ENCODE results near the gene DCPS. TPM values are rescaled to one million over a fixed set of nuclear protein-coding genes. Genes with fewer than 3 reads are reported as not detected.

Gene DCPS
- total and polyA plus RNA-seq, 2 of the 4 experiments (the other 2 are of a cell fraction), result 19.7 to 34.8 TPM

- no peak overlapping the region for H3K56ac ChIP-seq (ENCODE audit: extremely low read depth, insufficient read depth, low read length)
- no peak overlapping the region for H4K91ac ChIP-seq (ENCODE audit: insufficient read depth, low read depth, low read length)
- no peaks in the 10 kb centered on the region for H3K4me1 ChIP-seq (ENCODE audit: control insufficient read depth, insufficient read depth, low read length)
- no peak overlapping the region for H3K9ac ChIP-seq (ENCODE audit: low read depth, low read length)
- H2BK5ac ChIP-seq (ENCODE audit: low read depth, low read length, poor library complexity, severe bottlenecking), result no peak overlapping the region
- H3K18ac ChIP-seq (ENCODE audit: low read depth, low read length), result no peak overlapping the region
- intact Hi-C loops (cut with micrococcal nuclease), result no loop called here
- no TSS peak for BruUV-seq (replicated peaks)
- no peak overlapping the region for H3K23ac ChIP-seq (ENCODE audit: low read depth, low read length)
- peaks cover 35% of the 10 kb centered on the region for H3K36me3 ChIP-seq (ENCODE audit: control insufficient read depth, insufficient read depth, low read length)
- H3K79me1 ChIP-seq (ENCODE audit: low read depth in 1 of 2, low read length in 2 of 2), result peaks cover 0 to 3% of the 10 kb centered on the region in 2 experiments; a peak in 2 of 4 replicates
- H2AK9ac ChIP-seq (replicated peaks; ENCODE audit: low read depth, low read length, poor library complexity), result no peak overlapping the region
- no peak overlapping the region for H2BK20ac ChIP-seq (ENCODE audit: low read depth, low read length)
- no peak overlapping the region for H3K27ac ChIP-seq (ENCODE audit: insufficient read depth, low read length)
- no peak for TF ChIP-seq CHD1 (IDR thresholded peaks at IDR 0.05; ENCODE audit: low read depth, low read length)
- TF ChIP-seq MAFK (IDR thresholded peaks at IDR 0.05; ENCODE audit: low read depth, low read length), result no peak
- no peak for TF ChIP-seq ELK1 (IDR thresholded peaks at IDR 0.05; ENCODE audit: borderline replicate concordance, low read depth, low read length)
- WGBS, 2 experiments (ENCODE audit: extremely low coverage in 2 of 2, insufficient read length in 1 of 2), result 100% methylated on average over 4 of the region's 5 CpGs; no CpG with 5 or more reads in 1 of the 2 experiments
- CTCF ChIA-PET, result no interaction called here
- no peak overlapping the region for H4K8ac ChIP-seq (ENCODE audit: low read depth in 2 of 2, low read length in 2 of 2)
- DNase-seq (no peak), ATAC-seq (ENCODE audit: low read depth) (no peak)
- POLR2A ChIA-PET (ENCODE audit: unreplicated experiment), result interaction anchor here (0.6 kb wide), 1 partner anchor 126 kb away, joined by 13 read pairs; no protein-coding TSS in a partner anchor
- H3K9me3 ChIP-seq (ENCODE audit: control insufficient read depth, insufficient read depth, low read length), result no peaks in the 10 kb centered on the region
- no peak overlapping the region for H3K4me3 ChIP-seq (ENCODE audit: insufficient read depth, low read depth, low read length)
- no peak overlapping the region for H2AFZ ChIP-seq (replicated peaks; ENCODE audit: low read length, poor library complexity)
- no peaks in the 10 kb centered on the region for H4K20me1 ChIP-seq (ENCODE audit: insufficient read depth, low read length)
- no peak overlapping the region for H4K5ac ChIP-seq (ENCODE audit: low read depth, low read length)
- no peak overlapping the region for H2BK15ac ChIP-seq (ENCODE audit: low read depth, low read length)
- no peak overlapping the region for H2BK120ac ChIP-seq (ENCODE audit: low read depth, low read length)
- H3K14ac ChIP-seq (replicated peaks; ENCODE audit: low read depth, low read length), result no peak overlapping the region
- in situ Hi-C loops (cut with MboI; ENCODE audit: low sequenced_read_pairs), result no loop called here
- dilution Hi-C loops (cut with HindIII; ENCODE audit: low sequenced_read_pairs, unreplicated experiment), result no loop called here
- H3K9me1 ChIP-seq (ENCODE audit: insufficient read depth, low read length), result no peaks in the 10 kb centered on the region
- H3K4ac ChIP-seq (ENCODE audit: low read depth, low read length), result no peak overlapping the region
- H3K4me2 ChIP-seq (ENCODE audit: low read depth, low read length), result no peak overlapping the region
- H3K27me3 ChIP-seq (ENCODE audit: control insufficient read depth, insufficient read depth, low read length), result no peaks in the 10 kb centered on the region
- H2AK5ac ChIP-seq (ENCODE audit: low read depth, low read length), result no peak overlapping the region
These were observed 10.1 kb upstream of the DCPS start for GRCh38 chr11:126293726-126294125.

Measured in IMR-90 (cell line).